PC-9 (cell line): ENCODE results near the gene VOPP1. TPM values are rescaled to one million over a fixed set of nuclear protein-coding genes. Genes with fewer than 3 reads are reported as not detected.
A peak's percentile ranks its signal among the peaks of the same experiment; 100 is the strongest.

Experiments
- BruUV-seq: library from RNA; stranded (reverse); fragments of 400-500 nt; replicated peaks from 2 replicates; lab custom pipeline; 2021; lab: Mats Ljungman, UMichigan
- CTCF ChIA-PET: fragments of 300-600 bp; sonication (Branson Sonifier 250); formaldehyde crosslinking; loops from one replicate; lab custom pipeline; 2022; ENCODE audit warnings: antibody characterized with exemption; lab: Charles Lee
- POLR2A ChIA-PET: fragments of 300-600 bp; sonication (Branson Sonifier 250); formaldehyde crosslinking; loops from one replicate; lab custom pipeline; 2022; ENCODE audit warnings: antibody characterized with exemption; ENCODE audit not compliant: unreplicated experiment; lab: Charles Lee
- DNase-seq, 2 experiments: peaks; one replicate each; pipeline versions ENCODE4 v3.0.0 to v3.0.0-alpha.2; 2015 to 2022; ENCODE audit warnings: mixed read lengths in 1 of 2
- H2AFZ ChIP-seq: fragments of 200-600 bp; sonication (generic); 2 replicates; pipeline ENCODE4 v1.8.1; 2017; ENCODE audit warnings: antibody characterized with exemption
- H3F3A ChIP-seq: fragments of 200-600 bp; sonication (generic); 2 replicates; pipeline ENCODE4 v1.8.1; 2017; ENCODE audit warnings: antibody characterized with exemption, mild to moderate bottlenecking, low read depth; ENCODE audit not compliant: insufficient read depth
- H3K27ac ChIP-seq: fragments of 200-600 bp; sonication (generic); 2 replicates; pipeline ENCODE4 v1.6.1; 2016; ENCODE audit warnings: mixed run types
- H3K27me3 ChIP-seq: fragments of 200-600 bp; sonication (generic); 2 replicates; pipeline ENCODE4 v1.6.1; 2016; ENCODE audit warnings: low read depth, mixed run types; ENCODE audit not compliant: insufficient read depth
- H3K36me3 ChIP-seq: fragments of 200-600 bp; sonication (generic); 2 replicates; pipeline ENCODE4 v1.6.1; 2016; ENCODE audit warnings: low read depth, mixed run types
- H3K4me1 ChIP-seq: fragments of 200-600 bp; sonication (generic); replicated peaks from 2 replicates; pipeline ENCODE4 v1.6.1; 2016; ENCODE audit warnings: mixed run types; ENCODE audit not compliant: insufficient read depth
- H3K4me2 ChIP-seq: fragments of 200-600 bp; sonication (generic); 2 replicates; pipeline ENCODE4 v1.6.1; 2017; ENCODE audit warnings: mixed run types
- H3K4me3 ChIP-seq: fragments of 200-600 bp; sonication (generic); 2 replicates; pipeline ENCODE4 v1.6.1; 2016; ENCODE audit warnings: mixed run types
- H3K79me2 ChIP-seq: fragments of 200-600 bp; sonication (generic); 2 replicates; pipeline ENCODE4 v1.6.1; 2017; ENCODE audit warnings: low read depth, mixed run types
- H3K9me2 ChIP-seq: fragments of 200-600 bp; sonication (generic); 2 replicates; pipeline ENCODE4 v1.8.1; 2017; ENCODE audit warnings: mild to moderate bottlenecking; ENCODE audit not compliant: insufficient read depth
- H3K9me3 ChIP-seq: fragments of 200-600 bp; sonication (generic); 2 replicates; pipeline ENCODE4 v1.8.1; 2016; ENCODE audit warnings: low read depth; ENCODE audit not compliant: insufficient read depth
- H4K20me1 ChIP-seq: fragments of 200-600 bp; sonication (generic); 2 replicates; pipeline ENCODE4 v1.8.1; 2017; ENCODE audit not compliant: insufficient read depth
- CTCF ChIP-seq: fragments of 200-600 bp; sonication (generic); conservative IDR thresholded peaks from 2 replicates; pipeline ENCODE4 v1.6.1; 2017; ENCODE audit warnings: mixed run types, antibody characterized with exemption, mild to moderate bottlenecking, moderate library complexity
- EZH2 ChIP-seq: fragments of 200-600 bp; sonication (generic); IDR thresholded peaks from 2 replicates; pipeline ENCODE4 v1.8.0; 2017; ENCODE audit warnings: antibody characterized with exemption, low read depth
- intact Hi-C: fragments of 100-400 bp; cut with micrococcal nuclease; formaldehyde crosslinking; loops from one replicate; pipeline ENCODE4 v1.10.0; 2022; ENCODE audit not compliant: unreplicated experiment
- total RNA-seq: library from RNA; stranded (reverse); gene quantifications from 2 replicates; pipeline ENCODE4 v1.2.3, GENCODE V29; 2021

Gene VOPP1
- total RNA-seq, 1 experiment from 2014 or later: 207 TPM

- H3K36me3 ChIP-seq: peaks cover 14% of the 10 kb centered on the region; the same call in 1 of the 2 replicates
- TF ChIP-seq CTCF (no peak), EZH2 (no peak)
- peak overlapping the region; percentile 73 for H3K4me2 ChIP-seq
- intact Hi-C loops: loop anchor here (1.0 kb wide), 1 partner anchor 19 kb away; no protein-coding TSS in a partner anchor
- H3K27ac ChIP-seq: peak overlapping the region; percentile 82
- H4K20me1 ChIP-seq: no peaks in the 10 kb centered on the region
- H3K27me3 ChIP-seq: no peaks in the 10 kb centered on the region
- peak overlapping the region; percentile 45 for H3K4me3 ChIP-seq
- CTCF ChIA-PET: no interaction called here
- H3K79me2 ChIP-seq: peaks cover 93% of the 10 kb centered on the region
- BruUV-seq: TSS peak; percentile 16
- H3K4me1 ChIP-seq: peaks cover 100% of the 10 kb centered on the region
- POLR2A ChIA-PET: interaction anchor here (0.5 to 0.6 kb wide), 3 partner anchors 19 to 532 kb away, joined by 3 to 8 read pairs (median 3); no protein-coding TSS in a partner anchor
- no peaks in the 10 kb centered on the region for H3K9me2 ChIP-seq
- peaks cover 56% of the 10 kb centered on the region for H3F3A ChIP-seq
- peak; percentile 90 to 100 for DNase-seq
- H2AFZ ChIP-seq: peak overlapping the region; percentile 58
- H3K9me3 ChIP-seq: no peaks in the 10 kb centered on the region
Observed at GRCh38 chr7:55552320-55553023, 19.8 kb downstream of the VOPP1 start.

- CTCF ChIA-PET: interaction anchor here (0.6 kb wide), 1 partner anchor 378 kb away, joined by 3 read pairs; no protein-coding TSS in a partner anchor
- Histone ChIP-seq H3K79me2 (peaks cover 96% of the 10 kb centered on the region), H3K36me3 (peaks cover 14% of the 10 kb centered on the region; the same call in 1 of the 2 replicates), H4K20me1 (no peaks in the 10 kb centered on the region), H3K9me2 (no peaks in the 10 kb centered on the region), H3K4me1 (peaks cover 100% of the 10 kb centered on the region), H2AFZ (no peak overlapping the region), H3K27ac (no peak overlapping the region), H3K4me3 (no peak overlapping the region), H3K27me3 (no peaks in the 10 kb centered on the region), H3K9me3 (no peaks in the 10 kb centered on the region), H3K4me2 (peak overlapping the region; percentile 73), H3F3A (peaks cover 54% of the 10 kb centered on the region)
- BruUV-seq: no TSS peak
- TF ChIP-seq CTCF (no peak), EZH2 (no peak)
- peak in 1 of 2 experiments; percentile 65 for DNase-seq
- POLR2A ChIA-PET: no interaction called here
- intact Hi-C loops: no loop called here
Observed at GRCh38 chr7:55550841-55551537, 21.3 kb downstream of the VOPP1 start.

GRCh38 chr7:55550010-55550663, 22.2 kb downstream of the VOPP1 start:
- intact Hi-C loops: no loop called here
- H3K4me1 ChIP-seq: peaks cover 100% of the 10 kb centered on the region
- no peak for TF ChIP-seq CTCF
- TF ChIP-seq EZH2: no peak
- H3K9me2 ChIP-seq: no peaks in the 10 kb centered on the region
- no peak overlapping the region for H3K4me3 ChIP-seq
- H3K79me2 ChIP-seq: peaks cover 97% of the 10 kb centered on the region
- CTCF ChIA-PET: interaction anchor here (0.6 kb wide), 1 partner anchor 379 kb away, joined by 3 read pairs; no protein-coding TSS in a partner anchor
- H3K27ac ChIP-seq: no peak overlapping the region
- no peaks in the 10 kb centered on the region for H3K9me3 ChIP-seq
- no peak overlapping the region for H2AFZ ChIP-seq
- no peaks in the 10 kb centered on the region for H3K27me3 ChIP-seq
- peak in 1 of 2 experiments; percentile 61 for DNase-seq
- H3K4me2 ChIP-seq: no peak overlapping the region
- peaks cover 14% of the 10 kb centered on the region; the same call in 1 of the 2 replicates for H3K36me3 ChIP-seq
- POLR2A ChIA-PET: no interaction called here
- no peaks in the 10 kb centered on the region for H4K20me1 ChIP-seq
- BruUV-seq: no TSS peak
- H3F3A ChIP-seq: peaks cover 50% of the 10 kb centered on the region
